ENCODE measurements around the gene MASP2.
"Not testable (repeated sequence)": the region's sequence is repeated elsewhere in the genome, so short reads cannot be mapped to it uniquely, and the experiment has no call there.

The MASP2 gene

DNA sequence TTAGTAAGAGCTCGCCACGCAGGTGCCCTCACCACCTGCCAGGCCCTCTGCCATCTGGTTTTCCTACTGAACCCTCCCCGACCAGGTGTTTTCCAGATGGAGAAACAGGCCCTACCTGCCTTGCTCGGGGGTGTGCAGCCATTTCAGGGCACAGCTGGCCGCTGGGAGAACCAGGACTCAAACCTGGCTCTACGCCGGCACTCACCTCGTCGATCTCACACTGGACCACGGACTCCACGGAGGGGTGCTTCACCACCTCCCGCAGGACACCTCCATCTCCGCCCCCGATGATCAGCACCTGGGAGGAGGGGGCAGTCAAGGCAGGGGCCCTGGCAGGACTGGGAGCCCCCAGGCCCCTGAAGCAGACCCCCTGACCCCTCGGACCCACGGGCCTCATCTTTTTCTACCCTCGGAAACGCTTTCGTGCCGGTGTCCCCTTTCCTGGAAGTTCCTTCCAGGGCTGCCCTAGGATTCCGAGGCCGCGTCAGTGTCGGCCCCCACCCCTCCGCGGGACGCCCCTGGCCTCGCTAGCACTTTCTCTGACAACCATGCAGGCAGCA lies 11.6 kb upstream of the MASP2 start:
- DNase-seq (ENCODE audit: low read depth in 2 of 2), result no peak

DNA sequence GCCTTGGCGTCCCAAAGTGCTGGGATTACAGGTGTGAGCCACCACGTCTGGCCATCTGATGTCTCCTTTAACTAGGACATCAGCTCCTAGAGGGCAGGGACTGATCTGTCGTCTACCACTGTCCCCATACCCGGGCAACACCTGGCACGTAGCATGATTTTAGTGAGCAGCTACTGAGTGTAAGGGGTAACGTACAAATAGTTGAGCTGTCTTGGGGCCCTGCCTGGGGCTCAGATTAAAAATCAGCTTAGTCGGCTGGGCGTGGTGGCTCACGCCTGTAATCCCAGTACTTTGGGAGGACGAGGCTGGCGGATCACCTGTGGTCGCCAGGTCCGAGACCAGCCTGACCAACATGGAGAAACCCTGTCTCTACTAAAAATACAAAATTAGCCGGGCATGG lies 11.0 kb upstream of the MASP2 start:
- no peak for DNase-seq (ENCODE audit: low read depth in 2 of 2)

GRCh38 chr1:11057477-11057876 lies 10.4 kb upstream of the MASP2 start:
- DNase-seq (ENCODE audit: low read depth in 2 of 2), result no peak

DNA sequence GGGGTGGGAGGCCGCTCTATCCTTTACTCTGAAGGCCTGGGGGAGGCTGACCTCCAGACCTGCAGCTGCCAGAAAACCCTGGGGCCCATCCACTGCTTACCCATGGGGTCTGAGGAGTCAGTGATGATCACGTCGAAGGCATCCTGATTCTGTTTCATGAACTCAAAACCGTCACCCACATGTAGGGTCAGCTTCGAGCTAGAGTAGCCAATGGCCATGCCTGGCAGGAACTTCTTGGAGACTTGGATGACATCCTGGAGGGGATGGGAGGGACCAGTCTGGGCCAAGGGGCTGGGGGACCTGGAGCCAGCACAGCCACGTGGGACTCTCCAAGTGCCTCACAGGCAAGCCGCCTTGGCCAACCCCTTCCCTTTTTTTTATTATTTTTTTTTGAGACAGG lies 9.5 kb upstream of the MASP2 start:
- DNase-seq (ENCODE audit: low read depth in 2 of 2), result no peak

DNA sequence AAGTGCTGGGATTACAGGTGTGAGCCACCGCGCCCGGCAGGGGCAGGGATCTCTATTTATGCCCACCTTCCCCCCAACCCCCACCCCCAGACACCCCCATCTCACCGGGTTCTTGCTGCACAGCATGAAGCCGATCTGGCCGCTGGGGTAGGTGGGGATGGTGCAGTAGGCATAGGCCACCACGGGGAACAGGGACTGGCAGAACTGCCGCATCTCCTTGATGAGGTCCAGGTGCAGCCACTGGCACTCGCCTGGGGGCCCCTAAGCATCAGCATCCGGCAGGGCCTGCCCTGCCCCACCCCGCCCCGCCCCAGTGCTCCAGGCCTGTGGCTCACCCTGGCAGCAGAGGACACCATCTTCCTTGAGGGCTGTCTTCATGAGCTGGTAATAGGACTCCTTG lies 8.6 kb upstream of the MASP2 start:
- no peak for DNase-seq (ENCODE audit: low read depth in 2 of 2)

DNA sequence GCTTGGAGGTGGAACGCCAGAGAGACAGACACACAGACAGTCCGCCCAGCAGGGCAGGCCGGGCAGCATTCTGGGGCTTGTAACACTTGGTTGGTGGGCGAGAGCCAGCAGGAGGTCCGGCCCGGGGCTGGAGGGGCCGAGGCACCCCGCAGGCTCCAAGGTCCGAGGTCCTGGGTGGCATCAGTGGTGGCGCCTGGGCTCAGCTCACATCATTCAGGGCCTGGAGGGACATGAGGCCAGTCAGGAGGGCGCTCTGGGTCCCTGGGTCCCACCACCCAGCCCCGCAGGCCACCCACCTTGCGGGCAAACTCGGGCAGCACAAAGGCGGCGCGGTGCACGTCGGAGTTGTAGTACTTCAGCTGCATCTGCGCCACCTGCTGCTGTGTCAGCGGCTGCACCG lies 7.6 kb upstream of the MASP2 start:
- DNase-seq (ENCODE audit: low read depth in 2 of 2), result no peak

GRCh38 chr1:11054181-11054580 lies 7.1 kb upstream of the MASP2 start:
- DNase-seq (ENCODE audit: low read depth in 2 of 2), result no peak

GRCh38 chr1:11053758-11054137 lies 6.7 kb upstream of the MASP2 start:
- no peak for DNase-seq (ENCODE audit: low read depth in 2 of 2)

DNA sequence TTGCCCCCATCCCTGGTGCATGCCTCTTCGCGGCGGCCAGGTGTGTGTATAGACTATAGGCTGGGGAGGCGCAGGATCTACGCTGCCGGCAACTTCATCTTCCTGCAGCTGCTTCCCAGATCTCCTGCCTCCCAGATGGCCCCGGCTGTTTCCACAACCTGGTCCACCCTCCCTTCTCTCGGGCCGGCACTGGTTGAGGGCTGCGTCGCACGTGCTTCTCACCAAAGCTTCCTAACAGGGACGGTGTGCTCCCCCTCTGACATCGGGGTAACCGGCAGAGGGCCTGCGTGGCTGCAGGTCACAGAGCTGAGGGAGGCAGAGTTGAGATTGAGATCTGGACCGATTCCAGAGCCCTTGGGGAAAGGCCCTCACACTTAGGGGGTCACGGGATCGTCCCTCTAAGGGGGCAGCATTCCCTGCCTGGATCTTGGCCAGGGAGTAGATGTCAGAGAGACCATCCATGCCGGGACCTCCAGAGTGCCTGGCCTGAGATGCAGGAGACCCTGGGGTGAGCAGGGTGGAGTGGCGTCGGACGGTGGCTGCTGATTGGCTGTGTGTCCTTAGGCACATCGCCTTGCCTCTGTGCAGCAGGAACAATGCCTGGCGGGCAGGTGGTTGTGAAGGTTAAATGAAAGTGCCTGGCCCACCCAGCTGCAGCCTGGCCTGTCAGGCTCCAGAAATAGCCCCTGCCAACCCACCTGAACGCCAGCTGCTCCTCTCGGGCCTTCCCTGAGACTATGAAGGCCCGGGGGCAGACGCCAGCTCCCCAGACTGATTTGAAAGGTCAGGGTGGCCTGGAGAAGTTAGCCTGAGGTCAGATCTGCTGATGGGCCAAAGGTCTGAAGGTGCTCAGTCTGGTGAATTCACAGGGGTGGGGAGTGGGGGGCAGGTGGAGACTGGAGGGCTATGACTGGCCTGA lies 6.1 kb upstream of the MASP2 start:
- no peak for DNase-seq (ENCODE audit: low read depth in 2 of 2)

DNA sequence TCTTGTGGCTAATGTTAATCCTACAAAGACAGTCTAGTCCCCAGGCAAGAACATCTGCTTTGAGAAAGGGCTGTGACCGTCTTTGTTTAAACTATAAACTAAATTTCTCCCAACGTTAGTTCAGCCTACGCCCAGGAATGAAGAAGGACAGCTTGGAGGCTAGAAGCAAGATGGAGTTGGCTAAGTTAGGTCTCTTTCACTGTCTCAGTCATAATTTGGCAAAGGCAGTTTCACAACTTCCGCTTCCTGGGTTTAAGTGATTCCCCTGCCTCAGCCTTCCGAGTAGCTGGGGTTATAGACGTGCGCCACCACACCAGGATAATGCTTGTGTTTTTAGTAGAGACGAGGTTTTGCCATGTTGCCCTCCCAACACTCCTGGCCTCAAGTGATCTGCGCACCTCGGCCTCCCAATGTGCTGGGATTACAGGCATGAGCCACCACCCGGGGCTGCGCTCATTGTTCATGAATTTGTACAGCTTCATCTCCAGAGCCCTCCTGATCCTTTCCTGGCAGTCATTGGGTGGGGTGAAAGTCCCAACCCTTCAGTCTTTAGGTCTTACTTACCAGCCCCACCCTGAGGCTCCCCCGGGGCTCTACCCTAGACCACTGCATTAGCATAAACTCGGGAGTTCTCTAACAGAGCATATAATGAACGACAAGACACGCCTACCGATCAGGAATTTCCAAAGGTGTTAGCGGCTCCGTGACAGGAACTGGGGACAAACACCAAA lies 4.9 kb upstream of the MASP2 start:
- DNase-seq (ENCODE audit: low read depth in 2 of 2), result no peak

DNA sequence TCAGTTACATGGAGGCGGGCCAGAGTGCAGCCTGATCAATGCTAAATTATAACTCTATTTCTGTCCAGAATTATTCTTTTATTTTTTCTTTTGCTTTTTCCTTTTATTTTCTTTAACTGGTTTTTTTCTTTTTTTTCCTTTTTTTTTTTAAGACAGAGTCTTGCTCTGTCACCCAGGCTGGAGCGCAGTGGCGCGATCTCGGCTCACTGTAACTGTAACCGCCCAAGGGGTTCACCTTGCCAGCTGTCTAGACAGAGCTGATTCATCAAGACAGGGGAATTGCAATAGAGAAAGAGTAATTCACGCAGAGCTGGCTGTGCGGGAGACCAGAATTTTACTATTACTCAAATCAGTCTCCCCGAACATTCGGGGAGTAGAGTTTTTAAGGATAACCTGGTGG lies 4.1 kb upstream of the MASP2 start:
- not testable (repeated sequence) for DNase-seq (ENCODE audit: low read depth in 2 of 2)

DNA sequence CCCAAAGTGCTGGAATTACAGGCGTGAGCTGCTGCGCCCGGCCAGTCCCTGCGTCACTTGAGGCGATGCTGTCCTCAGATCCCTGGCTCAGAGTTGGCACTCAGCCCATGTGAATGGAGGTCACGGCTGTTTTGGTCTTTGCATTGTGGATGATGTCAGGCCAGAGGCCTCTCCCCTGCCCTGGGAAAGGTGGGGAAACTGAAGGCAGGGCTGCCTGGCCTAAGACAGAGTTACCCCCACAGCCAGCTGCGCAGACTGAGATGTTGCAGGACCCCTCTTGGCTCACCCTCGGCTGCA lies 821 bp downstream of the MASP2 start:
- DNase-seq (ENCODE audit: low read depth in 2 of 2), result no peak

DNA sequence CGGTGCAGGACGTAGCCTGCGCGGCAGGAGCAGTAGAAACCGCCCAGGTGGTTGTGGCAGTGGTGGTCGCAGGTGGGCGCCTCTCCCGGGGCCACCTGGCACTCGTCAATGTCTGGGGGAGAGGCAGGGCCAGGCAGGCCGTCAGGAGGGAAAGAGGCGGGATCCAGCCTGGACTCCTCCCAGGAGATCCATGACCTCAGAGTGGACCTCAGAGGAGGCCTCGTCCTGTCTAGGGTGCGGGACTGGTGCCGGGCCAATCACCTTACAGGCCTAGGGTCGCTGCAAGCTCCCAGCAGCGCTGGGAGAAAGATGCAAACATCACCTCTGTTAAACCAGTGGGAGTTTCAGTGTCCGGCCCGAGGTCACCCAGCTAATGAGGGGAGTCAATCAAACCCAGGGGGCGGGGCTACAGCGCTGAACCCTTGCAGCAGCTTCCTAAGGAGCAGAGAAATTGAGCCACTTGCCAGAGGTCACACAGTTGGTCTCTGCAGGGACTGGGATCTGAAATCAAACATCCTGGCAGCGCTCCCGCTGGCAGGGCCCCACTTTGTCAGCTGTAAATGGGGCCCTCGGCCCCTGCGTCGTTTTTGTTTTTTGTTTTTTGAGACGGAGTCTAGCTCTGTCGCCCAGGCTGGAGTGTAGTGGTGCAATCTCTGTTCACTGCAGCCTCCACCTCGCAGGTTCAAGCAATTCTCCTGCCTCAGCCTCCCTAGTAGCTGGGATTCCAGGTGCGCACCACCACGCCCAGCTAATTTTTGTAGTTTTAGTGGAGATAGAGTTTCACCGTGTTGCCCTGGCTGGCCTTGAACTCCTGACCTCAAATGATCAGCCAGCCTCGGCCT lies 1.4 kb downstream of the MASP2 start:
- DNase-seq (ENCODE audit: low read depth in 2 of 2), result no peak

DNA sequence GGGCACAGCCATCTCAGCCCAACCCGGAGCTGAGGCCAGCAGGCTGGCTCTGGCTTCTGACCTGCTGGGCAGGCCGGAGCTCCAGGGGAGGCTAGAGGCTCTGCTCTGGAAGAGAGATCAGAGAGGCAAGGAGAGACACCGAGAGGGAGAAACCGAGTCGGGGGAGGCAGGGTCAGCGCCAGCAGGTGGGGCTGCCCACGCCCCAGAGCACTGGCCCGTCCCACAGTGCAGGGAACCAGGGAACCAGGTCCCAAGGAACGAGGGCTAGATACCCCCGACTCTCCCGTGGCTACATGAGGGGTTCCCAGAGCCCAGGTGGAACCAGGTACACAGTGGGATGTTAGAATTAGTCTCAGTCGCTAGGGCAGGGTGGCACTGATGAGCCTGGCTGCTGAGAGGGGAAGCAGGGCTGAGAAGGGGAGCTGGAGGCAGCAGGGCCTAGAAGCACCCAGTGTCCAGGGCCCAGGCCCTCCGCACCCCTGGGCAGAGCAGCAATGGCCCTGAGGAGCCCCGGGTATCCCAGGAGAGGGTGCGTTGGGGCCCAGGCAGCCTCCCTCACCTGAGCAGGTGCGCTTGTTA lies 2.1 kb downstream of the MASP2 start:
- DNase-seq (ENCODE audit: low read depth in 2 of 2), result no peak

GRCh38 chr1:11044086-11044848 lies 2.8 kb downstream of the MASP2 start:
- DNase-seq (ENCODE audit: low read depth in 2 of 2), result no peak

DNA sequence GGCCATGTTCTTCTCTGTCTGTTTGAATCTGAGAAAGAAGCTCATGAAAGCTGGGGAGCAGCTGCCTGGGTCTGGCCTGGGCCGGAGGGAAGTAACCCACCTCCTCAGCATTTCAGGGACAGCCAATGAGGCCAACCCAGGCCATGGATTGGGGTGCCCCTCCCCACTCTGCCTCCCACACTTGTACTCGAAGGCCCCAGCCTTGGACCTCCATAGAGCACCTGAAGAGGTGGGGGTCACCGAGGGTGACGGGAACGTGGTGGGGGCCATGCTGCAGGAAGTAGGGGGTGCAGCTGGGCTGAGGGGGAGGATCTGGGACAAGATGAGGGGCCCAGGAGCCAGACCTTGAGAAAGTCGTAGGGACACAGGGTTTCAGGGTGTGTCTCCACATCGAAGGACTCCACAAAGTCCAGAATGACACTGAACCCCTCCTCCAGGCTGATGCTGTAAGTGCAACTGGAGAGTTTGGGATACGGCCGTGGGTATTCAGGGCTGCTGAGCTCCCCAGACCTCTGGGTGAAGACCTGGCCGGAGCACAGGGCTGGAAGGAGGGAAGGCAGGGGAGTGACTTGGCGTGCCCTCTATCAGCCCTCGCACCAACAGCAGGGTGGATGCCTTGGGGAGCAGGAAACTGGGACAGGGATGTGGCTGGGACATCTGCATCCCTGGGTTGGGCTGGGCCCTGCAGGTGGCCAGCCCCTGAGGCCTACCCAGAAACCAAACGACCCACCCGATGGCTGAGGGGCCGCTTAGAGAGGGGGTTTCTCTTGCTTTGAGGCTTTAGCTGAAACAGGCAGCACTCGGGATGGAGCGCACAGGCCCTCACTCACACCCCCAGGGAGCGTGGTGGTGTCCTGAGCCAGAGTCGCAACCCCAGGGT lies 3.8 kb downstream of the MASP2 start:
- DNase-seq (ENCODE audit: low read depth in 2 of 2), result no peak

- no peak for DNase-seq (ENCODE audit: low read depth in 2 of 2)
Observed at GRCh38 chr1:11042065-11042464, 5.0 kb downstream of the MASP2 start.

DNA sequence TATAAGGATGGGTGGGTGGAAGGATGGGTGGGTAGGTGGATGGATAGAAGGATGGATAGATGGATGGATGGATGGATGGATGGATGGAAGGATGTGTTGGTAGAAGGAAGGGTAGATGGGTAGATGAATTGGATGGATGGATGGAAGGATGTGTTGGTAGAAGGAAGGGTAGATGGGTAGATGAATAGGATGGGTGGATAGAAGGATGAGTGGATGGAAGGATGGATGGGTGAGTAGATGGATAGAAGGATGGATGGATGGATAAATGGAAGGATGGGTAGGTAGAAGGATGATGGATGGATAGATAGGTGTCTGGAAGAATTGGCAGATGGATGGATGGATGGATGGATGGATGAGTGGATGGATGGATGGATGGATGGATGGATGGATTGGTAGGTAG lies 6.0 kb downstream of the MASP2 start:
- DNase-seq (ENCODE audit: low read depth in 2 of 2), result no peak

GRCh38 chr1:11040105-11040429 lies 7.0 kb downstream of the MASP2 start:
- DNase-seq (ENCODE audit: low read depth in 2 of 2), result not testable (repeated sequence)

Measured in activated CD4-positive, alpha-beta T cell treated with anti-CD3 and anti-CD28 coated beads for 24 hours (primary cell).